GM18909 (cell line): ENCODE data around the gene ELMO3.

ENCODE experiments used
- ATAC-seq: cut with Tn5 transposase; IDR thresholded peaks from one replicate; pipeline ENCODE4 v1.9.1; 2021; ENCODE audit warnings: mild to moderate bottlenecking; ENCODE audit not compliant: unreplicated experiment, poor library complexity

Gene ELMO3

DNA sequence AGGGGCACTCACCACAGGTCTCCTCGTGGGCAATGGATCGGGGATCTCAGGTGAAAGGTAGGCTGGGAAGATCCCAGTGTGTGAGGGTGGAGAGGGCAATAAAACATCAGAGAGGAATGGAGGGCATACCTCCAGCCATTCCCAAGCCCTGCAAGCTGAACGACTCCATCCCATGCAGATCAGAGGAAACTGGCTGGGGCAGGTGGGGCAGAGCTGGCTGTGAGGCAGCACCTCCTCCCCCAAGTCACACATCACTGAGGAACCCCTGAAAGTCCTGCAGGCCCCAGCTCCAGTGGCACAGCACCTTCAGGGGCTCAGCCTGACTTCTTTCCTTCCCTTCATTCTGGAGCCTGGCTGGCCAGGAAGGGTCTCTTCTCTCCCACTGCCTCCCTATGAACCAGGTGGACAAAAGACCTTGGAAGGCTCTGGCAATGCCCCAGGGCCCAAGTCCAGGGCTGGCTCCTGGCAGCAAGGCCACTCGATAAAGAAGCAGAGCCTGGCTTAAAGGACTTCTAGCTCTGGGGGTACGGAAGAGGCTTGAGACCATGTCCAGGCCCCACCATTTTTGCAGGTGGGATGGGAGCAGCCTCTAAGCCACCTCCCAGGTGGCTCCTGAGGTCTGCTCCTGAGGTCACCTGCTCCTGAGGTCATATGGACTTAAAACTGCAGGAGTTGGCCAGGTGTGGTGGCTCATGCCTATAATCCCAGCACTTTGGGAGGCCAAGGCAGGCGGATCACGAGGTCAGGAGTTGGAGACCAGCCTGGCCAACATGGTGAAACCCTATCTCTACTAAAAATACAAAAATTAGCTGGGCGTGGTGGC is 14.5 kb downstream of the ELMO3 start:
- no peak for ATAC-seq

DNA sequence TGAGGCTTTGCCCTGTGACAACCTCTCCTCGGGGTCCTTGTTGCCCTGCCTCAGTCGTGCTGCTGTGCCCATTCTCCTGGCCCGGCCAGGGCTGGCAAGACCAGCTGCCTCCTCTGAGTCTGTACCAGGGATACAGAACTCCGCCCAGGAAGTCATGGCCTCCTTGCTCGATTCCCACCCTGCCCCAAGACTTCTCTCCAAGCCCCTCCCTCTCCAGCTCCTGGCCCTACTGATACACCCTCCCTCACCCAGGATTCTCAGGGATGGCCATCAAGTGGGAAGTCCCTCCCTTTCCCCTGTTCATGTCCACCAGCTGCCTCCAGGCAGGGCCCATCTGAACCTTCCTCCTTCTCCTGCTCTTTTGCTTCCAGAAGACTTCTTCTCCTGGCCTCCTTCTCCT is 16.8 kb downstream of the ELMO3 start:
- ATAC-seq, result no peak

DNA sequence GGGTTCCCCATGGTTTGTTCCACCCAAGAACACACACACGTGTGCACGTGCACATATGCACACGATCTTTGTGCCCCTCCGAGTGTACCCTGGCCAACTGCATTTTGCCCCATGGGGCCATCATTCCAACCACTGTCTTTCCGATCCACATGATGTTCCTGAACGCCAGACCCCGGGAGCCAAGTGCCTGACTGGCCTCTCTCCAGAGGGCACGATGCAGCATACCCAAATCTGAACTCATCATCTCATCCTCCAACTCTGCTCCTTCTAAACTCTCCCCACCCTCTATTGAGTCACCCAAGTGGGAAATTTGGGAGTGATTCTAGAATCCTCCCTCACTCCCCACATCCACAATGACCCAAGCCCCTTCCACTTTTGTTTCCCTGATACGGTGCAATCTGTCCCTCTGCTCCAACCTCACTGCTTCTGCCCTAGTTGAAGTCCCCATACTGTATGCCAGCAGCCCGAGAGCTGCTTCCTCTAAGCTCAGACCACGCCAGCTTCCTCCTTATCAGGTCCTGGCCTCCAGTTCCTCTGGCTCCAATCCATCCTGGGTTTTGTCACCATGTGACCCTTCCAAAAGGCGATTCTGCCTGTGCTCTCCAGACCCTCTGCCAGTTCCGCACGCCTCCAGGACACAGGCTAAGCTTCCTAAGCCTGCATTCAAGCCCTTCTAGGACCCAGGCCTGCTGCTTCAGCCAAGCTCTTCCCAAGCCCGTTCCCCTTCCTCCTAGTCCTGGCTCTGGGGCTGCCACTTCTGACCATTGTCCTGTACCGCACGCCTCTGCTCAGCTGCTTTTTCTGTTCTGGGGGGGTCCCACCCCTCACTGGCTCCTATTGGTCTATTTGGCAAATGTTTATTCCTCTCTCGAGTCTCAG is 17.9 kb downstream of the ELMO3 start:
- ATAC-seq, result no peak

DNA sequence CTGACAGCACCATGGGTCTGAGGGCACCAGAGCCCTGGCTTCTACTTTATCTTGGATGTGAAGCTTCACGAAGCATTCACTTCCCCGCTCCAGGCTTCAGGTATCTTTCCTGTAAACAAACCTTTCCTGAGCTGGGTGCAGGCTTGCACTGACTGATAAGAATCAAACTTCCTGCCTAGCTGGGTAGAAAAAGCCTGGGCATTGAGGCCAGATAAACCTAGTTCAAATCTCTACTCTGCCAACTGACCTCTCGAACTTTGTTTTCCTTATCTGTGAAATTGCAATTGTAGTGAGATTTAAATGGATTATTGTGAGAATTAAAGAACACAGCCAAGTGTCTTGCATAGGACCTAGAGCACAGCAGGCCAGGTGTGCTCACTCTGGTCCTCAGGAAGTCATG is 25.1 kb downstream of the ELMO3 start:
- no peak for ATAC-seq

DNA sequence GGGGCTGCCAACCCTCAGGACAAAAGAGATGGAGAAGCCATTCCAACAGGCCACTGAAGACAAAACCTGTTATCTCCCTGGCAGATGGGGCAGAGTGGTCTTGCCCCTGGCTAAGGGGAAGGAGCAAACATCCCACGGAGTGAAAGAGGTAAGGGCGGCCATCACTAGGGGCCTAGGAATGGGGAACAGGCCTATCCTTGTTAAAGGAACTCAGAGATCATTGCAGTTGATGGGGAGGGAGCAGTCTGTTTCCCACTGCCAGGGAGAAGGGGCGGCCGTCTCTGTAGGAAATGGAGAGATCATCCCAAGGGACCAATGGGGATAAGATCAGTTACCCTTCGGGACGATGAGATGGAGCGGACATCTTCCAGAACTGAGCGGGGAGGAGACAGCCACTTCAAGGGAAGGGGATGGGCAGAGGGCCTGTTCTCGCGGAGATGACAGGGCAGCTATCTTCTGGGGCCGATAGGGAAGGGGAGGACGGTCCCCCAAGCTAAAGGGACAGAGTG is 27.4 kb downstream of the ELMO3 start:
- ATAC-seq, result no peak

DNA sequence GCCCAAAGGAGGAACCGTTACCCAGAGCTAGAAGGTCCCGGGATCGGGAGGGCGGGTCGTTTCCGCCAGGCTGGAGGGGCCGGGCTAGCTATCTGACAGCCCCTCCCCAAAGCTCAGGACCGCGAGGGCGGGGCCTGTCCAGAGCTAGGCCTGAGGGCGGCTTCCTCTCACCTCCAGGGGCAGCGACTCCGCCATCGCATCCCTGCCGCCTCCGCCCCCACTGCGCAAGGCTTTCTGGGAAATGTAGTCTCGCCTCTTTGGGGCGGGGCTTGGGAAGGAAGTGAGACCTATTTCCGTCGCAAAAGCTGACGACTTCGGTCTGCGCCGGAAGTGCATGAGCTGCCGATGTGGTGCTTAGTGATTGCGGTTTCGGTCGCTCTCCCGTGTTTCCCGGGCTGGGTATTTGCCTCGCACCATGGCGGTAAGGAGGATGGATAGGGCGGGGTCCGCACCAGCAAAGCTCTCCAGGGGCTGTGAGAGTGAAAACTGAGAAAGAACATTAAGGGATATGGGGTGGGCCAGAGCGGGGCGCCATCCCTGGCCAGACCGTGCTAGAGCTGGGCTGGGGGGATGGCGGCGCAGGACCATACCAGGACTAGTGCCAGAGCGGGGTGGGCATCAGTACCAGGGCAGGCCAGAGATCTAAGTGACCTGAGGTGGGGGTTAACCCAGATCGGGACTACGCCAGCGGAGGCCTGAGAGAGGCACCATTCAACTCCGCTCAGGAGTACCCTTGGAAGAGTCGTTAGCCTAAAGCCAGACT is 28.1 kb downstream of the ELMO3 start, which contains the start of gene TMEM208:
TSS of gene TMEM208 (plus strand) at position 327 of the 763 bp plus-strand sequence. CDS start at position 416, 89 bp downstream.
- ATAC-seq, result peak; percentile 94

DNA sequence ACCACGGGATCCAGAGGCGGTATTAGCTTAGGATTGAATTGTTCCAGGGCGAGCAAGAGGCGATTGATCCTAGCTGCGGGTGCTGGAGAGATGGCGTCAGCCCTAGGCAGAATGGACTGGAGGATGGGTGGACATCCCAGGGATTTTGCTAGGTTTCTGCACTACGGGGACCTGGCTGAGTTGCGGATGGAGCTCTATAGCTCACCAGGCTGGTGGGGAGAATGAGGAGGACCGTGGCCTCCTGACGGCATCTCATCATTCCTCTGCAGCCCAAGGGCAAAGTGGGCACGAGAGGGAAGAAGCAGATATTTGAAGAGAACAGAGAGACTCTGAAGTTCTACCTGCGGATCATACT is 28.6 kb downstream of the ELMO3 start:
- no peak for ATAC-seq

DNA sequence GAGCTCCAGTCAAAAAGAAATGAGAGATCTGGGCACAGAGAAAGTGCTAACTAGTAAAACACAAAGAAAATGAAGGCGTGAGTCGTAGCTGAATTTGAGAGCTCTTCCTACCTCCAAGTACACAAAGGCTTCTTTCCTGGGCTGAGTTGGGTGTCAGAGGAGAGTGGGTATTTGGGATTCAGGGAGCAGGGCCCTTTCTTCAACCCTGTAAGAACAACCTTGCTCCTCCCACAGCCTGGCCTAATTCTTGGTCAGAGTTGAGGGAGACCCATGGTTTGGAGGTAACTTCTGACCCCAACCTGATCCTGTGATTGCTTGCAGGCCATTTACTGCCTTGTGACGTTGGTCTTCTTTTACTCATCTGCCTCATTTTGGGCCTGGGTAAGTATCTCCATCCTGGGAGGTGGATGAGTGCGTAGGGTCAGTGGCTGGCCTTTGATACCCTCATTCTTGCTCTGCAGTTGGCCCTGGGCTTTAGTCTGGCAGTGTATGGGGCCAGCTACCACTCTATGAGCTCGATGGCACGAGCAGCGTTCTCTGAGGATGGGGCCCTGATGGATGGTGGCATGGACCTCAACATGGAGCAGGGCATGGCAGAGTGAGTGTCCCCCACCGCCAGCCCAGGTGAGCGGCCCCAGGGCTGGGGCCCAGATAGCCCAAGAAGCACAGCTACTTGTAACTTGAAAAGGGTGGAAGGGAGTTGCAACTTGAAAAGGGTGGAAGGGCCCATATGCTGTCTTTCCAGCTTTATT is 29.3 kb downstream of the ELMO3 start:
- ATAC-seq, result no peak

DNA sequence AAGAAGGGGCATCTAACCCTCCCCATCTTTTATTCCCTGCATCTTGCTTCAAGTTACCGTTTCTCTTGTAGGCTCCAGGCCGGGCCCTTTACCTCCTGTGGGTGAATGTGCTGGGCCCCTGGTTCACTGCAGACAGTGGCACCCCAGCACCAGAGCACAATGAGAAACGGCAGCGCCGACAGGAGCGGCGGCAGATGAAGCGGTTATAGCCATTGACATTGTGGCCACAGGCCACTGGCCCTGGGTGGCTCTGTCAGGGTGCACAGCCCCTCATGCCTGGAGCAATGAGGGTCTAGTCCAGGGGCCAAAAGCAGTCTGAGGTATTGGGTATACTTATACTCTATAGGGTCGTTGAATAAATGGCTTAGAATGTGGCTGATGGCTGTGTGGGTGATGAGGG is 30.0 kb downstream of the ELMO3 start:
- ATAC-seq, result no peak

DNA sequence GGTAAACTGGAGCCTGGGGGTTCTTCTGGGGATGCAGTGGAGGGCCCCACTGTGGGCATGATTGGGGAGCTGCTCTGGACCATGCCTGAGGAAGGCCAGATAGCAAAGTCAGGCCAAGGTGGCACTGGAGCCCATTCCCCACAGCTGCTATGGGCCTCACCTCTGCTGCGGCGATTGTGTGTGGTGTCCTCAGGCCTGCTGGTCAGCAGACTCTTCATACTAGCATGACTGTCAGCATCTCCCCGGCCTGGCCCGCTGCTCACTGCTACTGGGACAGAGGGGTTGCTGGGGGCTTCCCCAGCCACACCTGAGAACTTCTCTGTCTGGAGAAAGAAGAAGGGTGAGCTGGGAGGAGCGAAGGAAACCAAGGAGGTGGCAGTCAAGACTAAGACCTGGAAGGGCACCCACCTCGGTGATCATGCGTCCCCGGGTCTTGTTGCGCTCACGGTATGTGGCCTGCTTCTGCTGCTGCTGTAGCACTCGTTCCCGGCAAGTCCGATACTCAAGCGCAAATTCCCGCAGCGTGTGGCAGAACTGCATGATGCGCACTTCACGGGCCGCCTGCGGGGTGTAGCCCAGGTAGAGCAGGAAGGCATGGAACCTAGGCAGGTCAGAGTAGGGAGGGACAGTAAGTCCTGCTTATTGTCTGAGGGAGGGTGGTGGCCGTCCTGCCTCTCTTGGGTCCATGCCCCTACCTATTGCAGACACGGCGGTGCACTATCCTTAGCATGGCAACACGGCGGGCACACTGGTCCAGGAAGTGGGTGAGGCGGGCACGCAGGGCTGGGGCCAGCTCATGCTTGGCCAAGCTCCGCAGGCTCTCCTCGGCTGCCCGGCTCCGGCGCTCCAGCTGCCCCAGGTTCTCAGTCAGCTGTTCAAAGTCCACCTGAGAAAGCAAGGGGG is 31.2 kb downstream of the ELMO3 start:
- no peak for ATAC-seq

DNA sequence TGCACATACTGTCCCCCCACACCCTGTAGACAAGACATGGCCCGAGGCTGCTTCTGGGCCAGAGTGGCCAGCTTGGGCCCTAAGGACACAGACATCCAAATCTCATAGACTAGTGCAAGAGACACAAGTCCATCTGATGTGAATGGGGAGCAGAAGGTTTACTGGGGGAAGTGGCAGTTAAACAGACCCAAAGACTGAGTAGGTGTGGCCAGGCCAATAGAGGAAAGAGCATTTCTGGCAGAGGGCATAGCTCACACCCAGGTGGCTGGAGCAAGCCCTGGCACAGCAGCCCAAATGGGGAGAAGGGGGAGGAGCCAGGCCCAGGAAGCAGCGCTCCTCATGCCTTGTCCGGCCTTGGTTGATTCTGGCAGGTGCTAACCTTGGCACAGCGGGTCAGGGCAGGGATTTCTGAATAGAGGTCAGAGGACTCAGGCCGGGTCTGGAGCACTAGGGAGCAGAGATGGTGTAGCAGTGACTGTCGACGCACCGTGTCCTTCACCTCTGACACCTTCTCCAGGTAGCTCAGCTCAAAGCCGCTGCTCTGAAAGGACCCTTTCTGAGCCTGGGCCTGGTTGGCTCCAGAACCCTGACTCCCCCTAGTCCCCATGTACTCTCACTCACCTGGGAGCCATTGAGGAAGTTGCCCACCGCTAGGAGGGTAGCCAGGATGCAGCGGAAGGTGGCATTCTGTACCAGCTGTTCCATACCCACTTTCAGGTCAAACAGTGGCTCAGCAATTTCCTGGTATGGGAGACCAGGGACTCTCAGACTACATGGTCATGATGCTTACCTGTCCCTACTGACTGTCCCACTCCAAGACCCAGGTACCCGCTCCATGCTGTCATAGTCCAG is 32.1 kb downstream of the ELMO3 start:
- no peak for ATAC-seq

DNA sequence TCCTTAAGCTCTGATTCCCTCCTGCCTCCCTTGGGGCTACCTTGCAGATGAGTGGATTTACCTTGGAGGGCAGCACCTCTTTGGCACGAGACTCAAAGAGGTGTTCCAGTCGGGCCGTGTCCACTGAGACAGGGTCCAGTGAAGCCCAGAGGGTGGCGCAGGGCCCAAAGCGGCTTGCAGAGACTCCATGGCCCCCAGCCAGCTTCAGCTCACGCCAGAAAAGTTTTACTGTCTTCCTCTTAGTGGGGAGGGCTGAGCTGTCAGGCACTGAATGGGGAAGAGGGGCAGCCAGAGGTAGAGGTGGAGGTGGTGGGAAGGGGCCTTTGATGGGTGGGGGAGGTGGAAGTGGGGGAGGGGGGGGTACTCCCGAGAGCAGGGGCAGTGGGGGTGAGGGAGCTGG is 34.7 kb downstream of the ELMO3 start:
- ATAC-seq, result no peak

DNA sequence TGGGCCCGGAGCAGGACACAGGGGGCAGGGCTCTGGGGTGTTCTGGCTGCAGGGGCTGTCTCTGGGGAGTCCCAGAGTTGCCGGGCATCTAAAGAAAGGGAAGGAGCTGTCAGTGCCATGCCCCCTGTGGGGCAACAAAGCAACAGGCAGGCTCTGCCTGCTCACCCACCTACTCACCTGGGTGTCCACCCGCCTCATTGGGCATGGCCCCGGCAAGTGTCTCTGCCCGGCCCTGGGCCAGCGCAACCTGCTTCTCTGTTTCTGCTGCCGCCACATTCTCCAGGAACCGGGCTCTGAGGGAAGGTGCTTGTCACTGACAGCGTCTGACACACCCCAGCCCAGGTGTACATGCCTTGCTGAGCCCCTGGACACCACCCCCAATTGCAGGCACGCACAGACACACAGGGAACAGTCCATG is 35.3 kb downstream of the ELMO3 start:
- no peak for ATAC-seq

DNA sequence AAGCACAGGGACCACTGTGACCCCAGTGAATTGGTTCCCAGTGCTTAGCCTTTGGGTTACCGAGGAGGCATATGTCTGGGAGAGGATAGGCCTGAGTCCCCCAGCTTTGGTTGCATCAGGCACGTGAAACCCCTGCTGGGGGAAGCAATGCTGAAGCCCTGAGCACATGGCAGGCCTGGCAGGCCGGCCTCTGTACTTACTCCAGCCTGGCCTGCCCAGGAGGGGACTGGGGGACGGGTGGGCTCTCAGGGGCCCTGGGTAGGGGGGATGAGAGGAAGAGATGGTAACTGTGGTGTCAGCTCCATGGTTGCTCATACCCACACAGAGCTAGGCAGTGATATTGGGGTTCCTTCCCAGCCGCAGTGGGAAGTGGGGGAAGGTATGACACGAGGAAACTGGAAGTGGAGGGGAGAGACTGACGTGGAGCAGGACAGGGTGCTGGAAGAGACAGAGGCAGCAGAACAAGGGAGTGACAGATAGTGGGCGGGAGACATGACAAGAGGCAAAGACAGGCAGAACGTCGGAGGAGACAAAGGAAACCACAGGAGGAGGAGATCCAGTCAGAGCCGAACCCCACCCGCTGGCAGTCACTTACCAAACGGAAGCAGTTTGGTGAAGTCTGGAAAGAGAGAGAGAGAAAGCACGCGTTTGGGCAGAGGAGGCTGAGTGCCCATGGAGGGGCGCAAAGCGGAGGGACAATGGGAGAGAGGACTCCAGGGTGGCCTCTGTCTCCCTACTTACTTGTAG is 37.1 kb downstream of the ELMO3 start:
- ATAC-seq, result no peak

DNA sequence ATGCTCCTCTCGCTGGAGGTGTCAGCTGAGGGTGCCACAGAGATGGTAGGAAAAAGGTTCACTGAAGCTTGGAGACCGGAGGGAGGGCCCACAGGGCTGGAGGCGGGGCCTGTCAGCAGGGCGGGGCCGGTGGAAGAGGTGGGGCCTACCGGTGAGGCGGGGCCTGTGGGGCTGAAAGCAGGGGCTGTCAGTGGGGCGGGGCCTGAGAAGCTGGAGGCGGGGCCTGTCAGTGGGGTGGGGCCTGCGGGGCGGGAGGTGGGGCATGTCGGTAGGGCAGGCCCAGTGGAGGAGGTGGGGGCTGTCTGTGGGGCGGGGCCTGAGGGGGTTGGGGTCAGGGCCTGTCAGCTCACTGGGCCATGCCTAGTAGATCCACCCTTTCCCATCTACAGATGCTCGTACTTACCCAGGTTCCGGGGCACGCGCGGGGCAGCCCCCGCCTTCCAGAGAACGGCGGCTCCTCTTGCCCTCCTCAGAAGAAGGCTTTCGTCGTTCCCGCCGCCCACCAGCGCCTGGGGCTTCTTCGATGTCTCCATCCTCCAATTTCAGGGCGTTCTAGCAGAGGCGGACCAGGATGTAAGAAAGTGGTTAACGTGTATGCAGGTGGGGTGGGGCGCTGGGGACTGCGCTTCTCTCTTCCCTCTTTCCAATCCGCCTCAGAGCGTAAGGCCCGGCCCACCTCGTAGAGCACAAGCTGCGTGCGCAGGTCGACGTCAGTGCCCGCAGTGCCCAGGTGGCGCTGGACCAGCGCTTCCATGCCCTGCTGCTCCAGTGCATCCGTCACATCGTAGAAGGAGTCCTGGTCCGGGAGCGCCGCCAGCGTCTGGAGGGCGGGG is 37.8 kb downstream of the ELMO3 start:
- peak; percentile 54 for ATAC-seq
